ENCODE data around the gene KCNH6. TPM values are rescaled to one million over a fixed set of nuclear protein-coding genes. Genes with fewer than 3 reads are reported as not detected.

KCNH6 gene
- total RNA-seq, 1 experiment from 2014 or later: not detected

- POLR2A ChIA-PET (ENCODE audit: low non-redundant PET): no interaction called here
- Histone ChIP-seq H3K27me3 (replicated peaks; ENCODE audit: insufficient read depth, low read depth, low read length, poor library complexity) (peaks cover 3% of the 10 kb centered on the region), H3K4me1 (ENCODE audit: insufficient read depth, low read length, poor library complexity, severe bottlenecking) (no peaks in the 10 kb centered on the region), H3K36me3 (ENCODE audit: insufficient read depth, low read length, poor library complexity, severe bottlenecking) (no peaks in the 10 kb centered on the region), H3K9me3 (ENCODE audit: low read depth, low read length, poor library complexity, severe bottlenecking) (no peaks in the 10 kb centered on the region), H3K27ac (ENCODE audit: low read depth, low read length, poor library complexity, severe bottlenecking) (no peak overlapping the region), H3K4me3 (ENCODE audit: low read depth, low read length, poor library complexity, severe bottlenecking) (no peak overlapping the region)
- no peak for DNase-seq (ENCODE audit: low spot score)
- no peak for TF ChIP-seq EZH2 (IDR thresholded peaks at IDR 0.05; ENCODE audit: borderline replicate concordance, low read depth, low read length, poor library complexity, severe bottlenecking)
- TF ChIP-seq, protein P1, sequence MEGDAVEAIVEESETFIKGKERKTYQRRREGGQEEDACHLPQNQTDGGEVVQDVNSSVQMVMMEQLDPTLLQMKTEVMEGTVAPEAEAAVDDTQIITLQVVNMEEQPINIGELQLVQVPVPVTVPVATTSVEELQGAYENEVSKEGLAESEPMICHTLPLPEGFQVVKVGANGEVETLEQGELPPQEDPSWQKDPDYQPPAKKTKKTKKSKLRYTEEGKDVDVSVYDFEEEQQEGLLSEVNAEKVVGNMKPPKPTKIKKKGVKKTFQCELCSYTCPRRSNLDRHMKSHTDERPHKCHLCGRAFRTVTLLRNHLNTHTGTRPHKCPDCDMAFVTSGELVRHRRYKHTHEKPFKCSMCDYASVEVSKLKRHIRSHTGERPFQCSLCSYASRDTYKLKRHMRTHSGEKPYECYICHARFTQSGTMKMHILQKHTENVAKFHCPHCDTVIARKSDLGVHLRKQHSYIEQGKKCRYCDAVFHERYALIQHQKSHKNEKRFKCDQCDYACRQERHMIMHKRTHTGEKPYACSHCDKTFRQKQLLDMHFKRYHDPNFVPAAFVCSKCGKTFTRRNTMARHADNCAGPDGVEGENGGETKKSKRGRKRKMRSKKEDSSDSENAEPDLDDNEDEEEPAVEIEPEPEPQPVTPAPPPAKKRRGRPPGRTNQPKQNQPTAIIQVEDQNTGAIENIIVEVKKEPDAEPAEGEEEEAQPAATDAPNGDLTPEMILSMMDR (conservative IDR thresholded peaks at IDR 0.05; ENCODE audit: low read depth, low read length): no peak
- CTCF ChIA-PET: no interaction called here
- intact Hi-C loops (cut with micrococcal nuclease; ENCODE audit: unreplicated experiment): no loop called here
- BruUV-seq (replicated peaks): no TSS peak
Measured at GRCh38 chr17:63516910-63517824, 6.0 kb upstream of the KCNH6 start.

- no peaks in the 10 kb centered on the region for H3K4me1 ChIP-seq (ENCODE audit: insufficient read depth, low read length, poor library complexity, severe bottlenecking)
- no peak overlapping the region for H3K27ac ChIP-seq (ENCODE audit: low read depth, low read length, poor library complexity, severe bottlenecking)
- intact Hi-C loops (cut with micrococcal nuclease; ENCODE audit: unreplicated experiment): no loop called here
- no peak for DNase-seq (ENCODE audit: low spot score)
- no peaks in the 10 kb centered on the region for H3K9me3 ChIP-seq (ENCODE audit: low read depth, low read length, poor library complexity, severe bottlenecking)
- H3K27me3 ChIP-seq (replicated peaks; ENCODE audit: insufficient read depth, low read depth, low read length, poor library complexity): peaks cover 3% of the 10 kb centered on the region
- H3K4me3 ChIP-seq (ENCODE audit: low read depth, low read length, poor library complexity, severe bottlenecking): no peak overlapping the region
- CTCF ChIA-PET: no interaction called here
- no TSS peak for BruUV-seq (replicated peaks)
- POLR2A ChIA-PET (ENCODE audit: low non-redundant PET): no interaction called here
- no peaks in the 10 kb centered on the region for H3K36me3 ChIP-seq (ENCODE audit: insufficient read depth, low read length, poor library complexity, severe bottlenecking)
- TF ChIP-seq EZH2 (IDR thresholded peaks at IDR 0.05; ENCODE audit: borderline replicate concordance, low read depth, low read length, poor library complexity, severe bottlenecking): no peak
- TF ChIP-seq, protein P1 (conservative IDR thresholded peaks at IDR 0.05; ENCODE audit: low read depth, low read length): no peak
Measured at GRCh38 chr17:63517825-63518534, 5.2 kb upstream of the KCNH6 start.

GRCh38 chr17:63519116-63519881 is 3.9 kb upstream of the KCNH6 start:
- H3K36me3 ChIP-seq (ENCODE audit: insufficient read depth, low read length, poor library complexity, severe bottlenecking): no peaks in the 10 kb centered on the region
- POLR2A ChIA-PET (ENCODE audit: low non-redundant PET): interaction anchor here (0.6 kb wide), 1 partner anchor 22 kb away, joined by 4 read pairs; no protein-coding TSS in a partner anchor

More at GRCh38 chr17:63519116-63519881, 3.9 kb upstream of the KCNH6 start:
- Histone ChIP-seq H3K27ac (ENCODE audit: low read depth, low read length, poor library complexity, severe bottlenecking) (no peak overlapping the region), H3K4me3 (ENCODE audit: low read depth, low read length, poor library complexity, severe bottlenecking) (no peak overlapping the region), H3K27me3 (replicated peaks; ENCODE audit: insufficient read depth, low read depth, low read length, poor library complexity) (peaks cover 3% of the 10 kb centered on the region), H3K9me3 (ENCODE audit: low read depth, low read length, poor library complexity, severe bottlenecking) (no peaks in the 10 kb centered on the region), H3K4me1 (ENCODE audit: insufficient read depth, low read length, poor library complexity, severe bottlenecking) (no peaks in the 10 kb centered on the region)
- CTCF ChIA-PET: no interaction called here
- BruUV-seq (replicated peaks): no TSS peak
- TF ChIP-seq, protein P1 (conservative IDR thresholded peaks at IDR 0.05; ENCODE audit: low read depth, low read length): no peak
- no peak for TF ChIP-seq EZH2 (IDR thresholded peaks at IDR 0.05; ENCODE audit: borderline replicate concordance, low read depth, low read length, poor library complexity, severe bottlenecking)
- intact Hi-C loops (cut with micrococcal nuclease; ENCODE audit: unreplicated experiment): no loop called here
- no peak for DNase-seq (ENCODE audit: low spot score)

All from A673 (cell line).